NCI-H2171 treated with DMSO at 0.1 percent for 48 hours (cell line): Measurements from ENCODE around the gene NPM1.
A peak's percentile ranks its signal among the peaks of the same experiment; 100 is the strongest.
"Not testable (repeated sequence)": the region's sequence is repeated elsewhere in the genome, so short reads cannot be mapped to it uniquely, and the experiment has no call there.

Experiments used
- DNase-seq: peaks from one replicate; lab custom pipeline; 2025; lab: John Stamatoyannopoulos, UW

NPM1 gene, protein sequence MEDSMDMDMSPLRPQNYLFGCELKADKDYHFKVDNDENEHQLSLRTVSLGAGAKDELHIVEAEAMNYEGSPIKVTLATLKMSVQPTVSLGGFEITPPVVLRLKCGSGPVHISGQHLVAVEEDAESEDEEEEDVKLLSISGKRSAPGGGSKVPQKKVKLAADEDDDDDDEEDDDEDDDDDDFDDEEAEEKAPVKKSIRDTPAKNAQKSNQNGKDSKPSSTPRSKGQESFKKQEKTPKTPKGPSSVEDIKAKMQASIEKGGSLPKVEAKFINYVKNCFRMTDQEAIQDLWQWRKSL

GRCh38 chr5:171387345-171387969, at the start of gene NPM1:
NPM1 (plus strand) TSS chr5:171387849; CDS start chr5:171387949, 100 bp downstream.
- DNase-seq = peak; percentile 95

GRCh38 chr5:171340042-171340441, 47.6 kb upstream of the NPM1 start:
- DNase-seq = no peak

- no peak for DNase-seq
Measured at GRCh38 chr5:171340491-171340890, 47.2 kb upstream of the NPM1 start.

DNA sequence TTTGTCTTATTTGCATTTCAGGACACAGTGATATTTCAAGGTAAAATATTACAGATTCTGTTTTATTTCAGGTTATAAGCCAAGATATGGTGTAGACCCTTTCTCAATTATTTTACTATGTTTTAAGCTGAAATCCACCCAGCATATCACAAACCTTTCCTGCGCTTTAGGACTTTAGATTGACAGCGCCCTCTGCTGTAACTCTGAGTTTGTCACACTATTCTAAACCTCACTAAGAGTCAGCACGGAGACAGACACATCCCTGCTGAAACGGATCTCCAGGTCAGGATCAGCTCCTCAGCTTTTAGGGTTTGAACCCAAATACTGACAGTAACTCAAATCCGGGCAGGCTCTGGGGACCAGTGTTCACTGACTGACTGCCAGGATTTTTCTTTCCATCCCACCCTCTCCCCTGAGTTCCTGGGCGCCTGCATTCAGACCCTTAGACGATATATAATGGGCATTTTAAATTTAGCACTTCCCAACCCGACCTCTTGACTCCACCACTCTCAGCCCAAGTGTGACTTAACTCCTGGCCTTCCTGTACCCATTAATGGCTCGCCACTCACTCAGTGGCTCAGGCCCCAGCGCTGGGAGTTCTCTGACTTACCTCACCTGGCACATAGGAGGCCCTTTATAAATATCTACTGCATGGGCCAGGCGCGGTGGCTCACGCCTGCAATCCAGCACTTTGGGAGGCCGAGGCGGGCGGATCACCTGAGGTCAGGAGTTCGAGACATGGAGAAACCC, 45.1 kb upstream of the NPM1 start:
- peak; percentile 56 for DNase-seq

GRCh38 chr5:171344936-171345608, 42.6 kb upstream of the NPM1 start:
- no peak for DNase-seq

DNA sequence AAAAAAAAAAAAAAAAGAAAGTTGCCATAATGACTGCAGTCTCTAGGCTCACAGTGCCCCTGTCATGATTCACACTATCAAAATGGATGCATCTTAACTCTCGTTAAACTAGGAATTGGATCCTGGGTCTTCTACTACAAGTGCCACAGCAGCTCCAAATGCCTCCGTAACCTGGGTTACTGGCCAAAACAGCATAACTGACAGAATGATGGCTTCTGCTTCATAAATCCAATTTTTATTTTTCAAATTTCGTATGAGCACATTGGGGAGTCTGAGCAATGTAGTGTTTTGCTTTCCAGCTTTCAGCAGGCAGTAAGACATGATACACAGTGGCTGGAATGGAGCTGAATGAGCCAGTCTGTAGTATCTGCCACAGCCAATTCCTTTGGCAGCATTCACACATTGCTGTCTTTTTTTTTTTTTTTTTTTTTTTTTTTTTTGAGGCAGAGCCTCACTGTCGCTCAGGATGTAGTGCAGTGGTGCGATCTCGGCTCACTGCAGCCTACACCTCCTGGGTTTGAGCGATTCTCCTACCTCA, 36.0 kb upstream of the NPM1 start:
- no peak for DNase-seq

DNA sequence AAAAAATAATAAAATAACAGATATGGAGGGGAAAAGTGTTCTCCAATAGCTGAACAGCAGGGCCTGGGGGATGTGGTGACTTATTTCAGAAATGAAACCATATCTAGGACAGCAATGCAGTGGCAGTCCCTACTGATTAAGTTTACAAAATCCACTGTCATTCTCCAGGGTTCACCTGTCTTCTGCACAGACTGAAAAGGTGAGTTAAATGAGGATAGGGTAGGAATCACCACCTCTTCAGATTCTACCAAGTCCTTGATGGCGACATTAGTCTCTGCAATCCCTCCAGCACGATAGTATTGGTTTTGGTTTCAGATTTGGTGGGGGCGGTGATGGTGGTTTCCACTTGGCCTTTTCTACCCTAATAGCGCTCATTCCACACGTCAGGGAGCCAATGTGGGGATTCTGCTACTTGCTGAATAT, 32.3 kb upstream of the NPM1 start:
- DNase-seq = no peak

- no peak for DNase-seq
Measured at GRCh38 chr5:171357843-171358242, 29.8 kb upstream of the NPM1 start.

- not testable (repeated sequence) for DNase-seq
Measured at GRCh38 chr5:171361151-171361550, 26.5 kb upstream of the NPM1 start.

GRCh38 chr5:171363249-171363648, 24.4 kb upstream of the NPM1 start:
- not testable (repeated sequence) for DNase-seq

GRCh38 chr5:171363846-171364245, 23.8 kb upstream of the NPM1 start:
- no peak for DNase-seq

GRCh38 chr5:171365351-171365750, 22.3 kb upstream of the NPM1 start:
- no peak for DNase-seq

DNA sequence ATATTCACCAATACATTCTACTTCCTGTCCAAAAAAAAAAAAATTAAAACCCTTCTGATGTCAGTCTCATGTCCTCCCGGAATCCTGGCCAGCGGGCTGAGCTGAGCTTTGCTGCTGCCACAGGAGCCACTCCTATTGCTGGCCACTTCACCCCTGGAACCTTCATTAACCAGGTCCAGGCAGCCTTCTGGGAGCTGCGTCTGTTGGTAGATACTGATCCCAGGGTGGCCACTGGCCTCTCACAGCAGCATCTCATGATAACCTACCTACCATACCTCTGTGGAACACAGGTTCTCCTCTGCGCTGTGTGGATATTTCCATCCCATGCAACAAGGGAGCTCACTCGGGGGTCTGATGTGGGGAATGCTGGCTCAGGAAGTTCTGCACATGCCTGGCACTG, 21.0 kb upstream of the NPM1 start:
- no peak for DNase-seq

- DNase-seq = no peak
Measured at GRCh38 chr5:171367424-171368370, 20.0 kb upstream of the NPM1 start.

DNA sequence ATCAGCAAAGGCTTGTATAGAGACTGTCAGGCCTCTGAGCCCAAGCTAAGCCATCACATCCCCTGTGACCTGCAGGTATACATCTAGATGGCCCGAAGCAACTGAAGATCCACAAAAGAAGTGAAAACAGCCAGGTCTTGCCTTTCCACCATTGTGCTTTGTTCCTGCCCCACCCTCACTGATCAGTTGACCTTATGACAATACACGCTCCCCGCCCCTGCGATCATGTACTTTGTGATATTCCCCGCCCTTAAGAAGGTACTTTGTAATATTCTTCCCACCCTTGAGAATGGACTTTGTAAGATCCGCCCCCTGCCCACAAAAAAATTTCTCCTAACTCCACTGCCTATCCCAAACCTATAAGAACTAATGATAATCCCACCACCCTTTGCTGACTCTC, 18.6 kb upstream of the NPM1 start:
- DNase-seq = no peak

GRCh38 chr5:171369898-171370297, 17.8 kb upstream of the NPM1 start:
- DNase-seq = no peak

GRCh38 chr5:171370881-171371280, 16.8 kb upstream of the NPM1 start:
- not testable (repeated sequence) for DNase-seq

- no peak for DNase-seq
Measured at GRCh38 chr5:171371326-171371725, 16.3 kb upstream of the NPM1 start.

- no peak for DNase-seq
Measured at GRCh38 chr5:171379961-171380360, 7.7 kb upstream of the NPM1 start.

- not testable (repeated sequence) for DNase-seq
Measured at GRCh38 chr5:171384416-171384815, 3.2 kb upstream of the NPM1 start.

DNA sequence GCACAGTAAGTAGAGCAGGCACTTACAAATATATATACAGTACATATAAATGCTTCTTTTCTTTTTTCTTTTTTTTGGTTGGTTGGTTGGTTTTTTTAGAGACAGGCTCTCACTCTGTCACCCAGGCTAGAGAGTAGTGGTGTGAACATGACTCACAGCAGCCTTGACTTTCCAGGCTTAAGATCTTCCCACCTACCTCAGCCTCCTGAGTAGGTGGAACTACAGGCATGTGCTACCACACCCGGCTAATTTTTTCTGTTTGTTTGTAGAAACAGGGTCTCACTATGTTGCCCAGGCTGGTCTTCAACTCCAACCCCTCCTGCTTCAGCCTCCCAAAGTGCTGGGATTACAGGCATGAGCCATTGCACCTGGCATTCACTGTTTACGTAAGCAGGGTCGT, 2.6 kb upstream of the NPM1 start:
- DNase-seq = not testable (repeated sequence)
